Gastroesophageal sphincter (tissue), 4 donors: ENCODE measurements around the gene BCKDHA. TPM values are rescaled to one million over a fixed set of nuclear protein-coding genes. Genes with fewer than 3 reads are reported as not detected.

ENCODE experiments used
- ATAC-seq: fragments of 150-250 bp; one replicate; pipeline ENCODE4 v1.9.1; 2016; ENCODE audit warnings: mild to moderate bottlenecking, moderate library complexity
- H3K27ac ChIP-seq, 4 donors: fragments of 200-600 bp; sonication (generic) in 3 of 4; 1 replicate in 3 of 4; 2 replicates in 1 of 4; pipeline ENCODE4 v1.5.1; 2016 to 2019
- H3K27me3 ChIP-seq: fragments of 200-600 bp; sonication (generic); one replicate; pipeline ENCODE4 v1.5.1; 2019
- H3K36me3 ChIP-seq, 2 donors: fragments of 200-600 bp; sonication (generic); one replicate each; pipeline ENCODE4 v1.5.1; 2019; ENCODE audit warnings: control low read depth in 1 of 2
- H3K4me1 ChIP-seq, 3 donors: fragments of 200-600 bp; sonication (generic); 1 replicate in 2 of 3; 2 replicates in 1 of 3; pipeline ENCODE4 v1.5.1; 2016 to 2019; ENCODE audit warnings: control low read depth in 2 of 3
- H3K4me3 ChIP-seq, 2 donors: fragments of 200-600 bp; sonication (generic); one replicate each; pipeline ENCODE4 v1.5.1; 2019; ENCODE audit warnings: mild to moderate bottlenecking in 1 of 2, moderate library complexity in 1 of 2
- H3K9me3 ChIP-seq, 3 donors: fragments of 200-600 bp; sonication (generic); one replicate each; pipeline ENCODE4 v1.5.1; 2017 to 2019; ENCODE audit warnings: control low read depth in 2 of 3
- CTCF ChIP-seq, 4 experiments: fragments of 200-600 bp in 2 of 4; fragments of 450-650 bp in 2 of 4; sonication (generic) in 1 of 4; IDR thresholded peaks; one replicate each; pipeline ENCODE4 v1.5.1; 2017 to 2019; ENCODE audit warnings: antibody characterized with exemption in 4 of 4, mild to moderate bottlenecking in 2 of 4, moderate library complexity in 2 of 4
- EP300 ChIP-seq: sonication (generic); formaldehyde crosslinking; IDR thresholded peaks from one replicate; pipeline ENCODE4 v1.6.1; 2017; ENCODE audit warnings: antibody characterized with exemption, mild to moderate bottlenecking
- POLR2A ChIP-seq, 2 donors: fragments of 450-650 bp; IDR thresholded peaks; one replicate each; pipeline ENCODE4 v1.6.1; 2017; ENCODE audit warnings: antibody characterized with exemption in 2 of 2, mild to moderate bottlenecking in 2 of 2, moderate library complexity in 1 of 2
- POLR2AphosphoS5 ChIP-seq: sonication (generic); formaldehyde crosslinking; IDR thresholded peaks from one replicate; pipeline ENCODE4 v1.6.1; 2017; ENCODE audit warnings: antibody characterized with exemption
- WGBS, 2 donors: methylation state at CpG; one replicate each; pipeline ENCODE4 v1.1.5; 2018; ENCODE audit warnings: low coverage in 1 of 2; 5-methylcytosine and 5-hydroxymethylcytosine counted together
- total RNA-seq, 4 donors: library from RNA; depleted of rRNA; stranded (reverse); fragments of >200 nt; gene quantifications; one replicate each; pipeline ENCODE4 v1.1.0, GENCODE V29; 2016

The BCKDHA gene
- total RNA-seq, 4 donors from 2014 or later: 35.0 to 47.9 (median 38.3) TPM

- TF ChIP-seq POLR2AphosphoS5 (no peak), POLR2A (IDR thresholded peaks at IDR 0.05) (no peak), EP300 (no peak), CTCF (IDR thresholded peaks at IDR 0.05) (no peak)
- 73% methylated on average over 3 of the region's 3 CpGs; no CpG with 5 or more reads in 1 of the 2 donors for WGBS, 2 donors
- no peak for ATAC-seq
- H3K27ac ChIP-seq: peak overlapping the region in 2 of 4 donors; percentile 24 to 89
- no peaks in the 10 kb centered on the region for H3K9me3 ChIP-seq
- H3K4me3 ChIP-seq: no peak overlapping the region
- H3K36me3 ChIP-seq: no peaks in the 10 kb centered on the region
- H3K4me1 ChIP-seq: peaks cover 0 to 43% (median under 1%) of the 10 kb centered on the region in 3 donors
- no peaks in the 10 kb centered on the region for H3K27me3 ChIP-seq
Measured at GRCh38 chr19:41355802-41356201, 41.8 kb upstream of the BCKDHA start.

GRCh38 chr19:41356984-41357739 lies 40.5 kb upstream of the BCKDHA start:
- Histone ChIP-seq H3K4me1 (peaks cover 0 to 29% (median 0%) of the 10 kb centered on the region in 3 donors), H3K27me3 (no peaks in the 10 kb centered on the region), H3K9me3 (no peaks in the 10 kb centered on the region), H3K36me3 (no peaks in the 10 kb centered on the region), H3K4me3 (no peak overlapping the region), H3K27ac (no peak overlapping the region)
- 80 to 88% methylated on average over 7 to 11 of the region's 11 CpGs for WGBS, 2 donors
- TF ChIP-seq POLR2A (IDR thresholded peaks at IDR 0.05): no peak
- no peak for TF ChIP-seq CTCF (IDR thresholded peaks at IDR 0.05)
- TF ChIP-seq EP300: no peak
- ATAC-seq: no peak

GRCh38 chr19:41357746-41358145 lies 39.9 kb upstream of the BCKDHA start:
- no peaks in the 10 kb centered on the region for H3K36me3 ChIP-seq
- WGBS, 2 donors: 100% methylated on average over 2 of the region's 13 CpGs; no CpG with 5 or more reads in 1 of the 2 donors
- no peak overlapping the region for H3K27ac ChIP-seq

GRCh38 chr19:41359741-41360140 lies 37.9 kb upstream of the BCKDHA start:
- TF ChIP-seq CTCF (IDR thresholded peaks at IDR 0.05) (no peak), POLR2AphosphoS5 (no peak), POLR2A (IDR thresholded peaks at IDR 0.05) (no peak), EP300 (no peak)
- Histone ChIP-seq H3K4me3 (no peak overlapping the region), H3K27me3 (no peaks in the 10 kb centered on the region), H3K9me3 (no peaks in the 10 kb centered on the region), H3K27ac (no peak overlapping the region), H3K4me1 (peaks cover 0 to 28% (median 0%) of the 10 kb centered on the region in 3 donors), H3K36me3 (no peaks in the 10 kb centered on the region)
- ATAC-seq: no peak
- 83% methylated on average over 1 of the region's 1 CpG; no CpG with 5 or more reads in 1 of the 2 donors for WGBS, 2 donors

More at GRCh38 chr19:41357746-41358145, 39.9 kb upstream of the BCKDHA start:
- TF ChIP-seq POLR2AphosphoS5: no peak
- no peak for TF ChIP-seq POLR2A (IDR thresholded peaks at IDR 0.05)
- Histone ChIP-seq H3K27me3 (no peaks in the 10 kb centered on the region), H3K4me1 (peaks cover 0 to 28% (median 0%) of the 10 kb centered on the region in 3 donors), H3K9me3 (no peaks in the 10 kb centered on the region), H3K4me3 (no peak overlapping the region)
- ATAC-seq: no peak

DNA sequence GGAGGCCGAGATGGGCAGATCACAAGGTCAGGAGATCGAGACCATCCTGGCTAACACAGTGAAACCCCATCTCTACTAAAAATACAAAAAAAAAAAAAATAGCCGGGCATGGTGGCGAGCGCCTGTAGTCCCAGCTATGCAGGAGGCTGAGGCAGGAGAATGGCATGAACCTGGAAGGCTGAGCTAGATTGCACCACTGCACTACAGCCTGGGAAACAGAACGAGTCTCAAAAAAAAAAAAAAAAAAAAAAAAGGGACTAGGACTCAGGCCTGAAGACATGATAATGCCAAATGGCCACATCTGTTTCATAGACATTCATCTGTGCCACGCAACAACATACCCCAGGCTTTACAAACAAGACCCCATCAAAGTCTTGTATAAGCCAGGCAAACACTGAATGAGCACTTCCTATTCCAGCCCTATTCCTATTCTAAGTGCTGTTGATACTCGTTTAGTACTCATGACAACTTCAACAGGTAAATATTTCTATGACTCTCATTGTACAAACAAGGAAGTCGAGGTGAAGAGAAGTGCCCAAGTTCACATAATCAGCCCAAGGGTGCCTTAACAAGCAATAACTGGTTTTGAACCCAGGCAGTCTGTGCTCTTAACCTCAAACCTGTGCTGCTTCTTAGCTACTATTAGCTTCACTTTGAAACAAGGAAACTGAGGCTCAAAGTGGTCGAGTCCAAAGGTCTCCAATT lies 35.3 kb upstream of the BCKDHA start:
- no peak overlapping the region for H3K27ac ChIP-seq
- 77 to 93% methylated on average over 5 to 8 of the region's 10 CpGs for WGBS, 2 donors
- H3K4me1 ChIP-seq: peaks cover 0 to 26% (median 0%) of the 10 kb centered on the region in 3 donors

More for the DNA sequence above, 35.3 kb upstream of the BCKDHA start:
- TF ChIP-seq POLR2A (IDR thresholded peaks at IDR 0.05): no peak
- TF ChIP-seq EP300: no peak
- TF ChIP-seq CTCF (IDR thresholded peaks at IDR 0.05): no peak
- no peak for TF ChIP-seq POLR2AphosphoS5
- Histone ChIP-seq H3K9me3 (no peaks in the 10 kb centered on the region), H3K36me3 (no peaks in the 10 kb centered on the region), H3K27me3 (no peaks in the 10 kb centered on the region), H3K4me3 (no peak overlapping the region)
- no peak for ATAC-seq
